ENCODE data around the gene TMEM108.

The TMEM108 gene

DNA sequence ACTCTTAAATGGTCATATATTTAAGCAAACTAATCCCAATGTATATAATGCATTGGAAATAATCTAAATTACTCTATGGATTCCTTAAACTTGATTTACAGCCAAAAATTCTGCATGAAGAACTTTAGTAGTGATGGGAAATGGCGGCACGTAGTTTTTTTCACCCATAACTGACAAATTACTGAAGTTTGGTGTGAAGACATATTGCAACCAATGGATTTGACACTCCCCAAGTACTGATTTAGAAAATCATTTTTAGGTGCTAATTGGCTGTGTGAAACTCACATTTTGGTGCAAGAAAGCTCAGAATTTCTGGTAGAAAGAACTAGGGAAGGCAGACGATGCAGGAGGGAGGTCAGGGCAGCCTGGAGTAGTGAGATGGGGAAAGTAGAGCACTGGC lies 19.3 kb upstream of the TMEM108 start:
- Histone ChIP-seq H3K27me3 (ENCODE audit: insufficient read depth, low read length) (no peaks in the 10 kb centered on the region), H3K9me3 (ENCODE audit: low read length) (no peaks in the 10 kb centered on the region), H4K20me1 (ENCODE audit: insufficient read depth, low read length) (no peaks in the 10 kb centered on the region), H3K4me2 (ENCODE audit: low read length) (no peak overlapping the region), H3K4me3 (ENCODE audit: low read depth, low read length, poor library complexity, severe bottlenecking) (no peak overlapping the region), H3K9ac (ENCODE audit: low read length) (no peak overlapping the region), H3K36me3 (ENCODE audit: insufficient read depth, low read length) (no peaks in the 10 kb centered on the region), H3K27ac (ENCODE audit: low read depth, low read length, poor library complexity, severe bottlenecking) (no peak overlapping the region), H3K79me2 (ENCODE audit: insufficient read depth, low read length) (no peaks in the 10 kb centered on the region), H2AFZ (ENCODE audit: low read length) (no peak overlapping the region), H3F3A (ENCODE audit: insufficient read depth, low read length) (no peaks in the 10 kb centered on the region), H3K9me2 (ENCODE audit: low read depth, low read length) (no peaks in the 10 kb centered on the region), H3K4me1 (ENCODE audit: insufficient read depth, low read length, severe bottlenecking) (no peaks in the 10 kb centered on the region)
- TF ChIP-seq EZH2 (IDR thresholded peaks at IDR 0.05; ENCODE audit: borderline replicate concordance, low read length): no peak
- TF ChIP-seq, protein P1, sequence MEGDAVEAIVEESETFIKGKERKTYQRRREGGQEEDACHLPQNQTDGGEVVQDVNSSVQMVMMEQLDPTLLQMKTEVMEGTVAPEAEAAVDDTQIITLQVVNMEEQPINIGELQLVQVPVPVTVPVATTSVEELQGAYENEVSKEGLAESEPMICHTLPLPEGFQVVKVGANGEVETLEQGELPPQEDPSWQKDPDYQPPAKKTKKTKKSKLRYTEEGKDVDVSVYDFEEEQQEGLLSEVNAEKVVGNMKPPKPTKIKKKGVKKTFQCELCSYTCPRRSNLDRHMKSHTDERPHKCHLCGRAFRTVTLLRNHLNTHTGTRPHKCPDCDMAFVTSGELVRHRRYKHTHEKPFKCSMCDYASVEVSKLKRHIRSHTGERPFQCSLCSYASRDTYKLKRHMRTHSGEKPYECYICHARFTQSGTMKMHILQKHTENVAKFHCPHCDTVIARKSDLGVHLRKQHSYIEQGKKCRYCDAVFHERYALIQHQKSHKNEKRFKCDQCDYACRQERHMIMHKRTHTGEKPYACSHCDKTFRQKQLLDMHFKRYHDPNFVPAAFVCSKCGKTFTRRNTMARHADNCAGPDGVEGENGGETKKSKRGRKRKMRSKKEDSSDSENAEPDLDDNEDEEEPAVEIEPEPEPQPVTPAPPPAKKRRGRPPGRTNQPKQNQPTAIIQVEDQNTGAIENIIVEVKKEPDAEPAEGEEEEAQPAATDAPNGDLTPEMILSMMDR (IDR thresholded peaks at IDR 0.05; ENCODE audit: low read length): no peak

DNA sequence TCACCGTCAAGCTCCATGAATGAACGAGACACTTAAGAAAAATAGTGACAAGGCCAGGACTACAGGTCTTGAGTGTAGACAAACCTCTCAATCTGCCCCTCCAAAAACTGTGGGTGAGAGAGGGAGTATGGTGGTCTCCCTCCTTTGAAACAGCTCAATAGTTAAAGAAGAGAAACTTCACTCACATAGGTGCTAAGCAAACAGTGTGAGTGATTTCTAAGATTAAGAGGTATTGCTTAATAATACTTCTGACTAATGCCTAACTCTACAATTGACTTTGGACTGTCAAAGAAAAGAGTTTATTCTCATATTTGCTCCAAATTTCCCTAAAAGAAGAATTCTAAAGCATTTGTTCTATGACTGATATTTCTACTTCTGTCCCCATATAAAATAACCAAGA lies 17.0 kb upstream of the TMEM108 start:
- Histone ChIP-seq H3K9ac (ENCODE audit: low read length) (no peak overlapping the region), H3K9me3 (ENCODE audit: low read length) (no peaks in the 10 kb centered on the region), H3K27me3 (ENCODE audit: insufficient read depth, low read length) (no peaks in the 10 kb centered on the region), H3K4me2 (ENCODE audit: low read length) (no peak overlapping the region), H3K79me2 (ENCODE audit: insufficient read depth, low read length) (no peaks in the 10 kb centered on the region), H3K4me1 (ENCODE audit: insufficient read depth, low read length, severe bottlenecking) (no peaks in the 10 kb centered on the region), H2AFZ (ENCODE audit: low read length) (no peak overlapping the region), H3F3A (ENCODE audit: insufficient read depth, low read length) (no peaks in the 10 kb centered on the region), H3K4me3 (ENCODE audit: low read depth, low read length, poor library complexity, severe bottlenecking) (no peak overlapping the region), H4K20me1 (ENCODE audit: insufficient read depth, low read length) (no peaks in the 10 kb centered on the region), H3K9me2 (ENCODE audit: low read depth, low read length) (no peaks in the 10 kb centered on the region), H3K27ac (ENCODE audit: low read depth, low read length, poor library complexity, severe bottlenecking) (no peak overlapping the region), H3K36me3 (ENCODE audit: insufficient read depth, low read length) (no peaks in the 10 kb centered on the region)
- TF ChIP-seq EZH2 (IDR thresholded peaks at IDR 0.05; ENCODE audit: borderline replicate concordance, low read length): no peak
- TF ChIP-seq, protein P1 (IDR thresholded peaks at IDR 0.05; ENCODE audit: low read length): no peak

DNA sequence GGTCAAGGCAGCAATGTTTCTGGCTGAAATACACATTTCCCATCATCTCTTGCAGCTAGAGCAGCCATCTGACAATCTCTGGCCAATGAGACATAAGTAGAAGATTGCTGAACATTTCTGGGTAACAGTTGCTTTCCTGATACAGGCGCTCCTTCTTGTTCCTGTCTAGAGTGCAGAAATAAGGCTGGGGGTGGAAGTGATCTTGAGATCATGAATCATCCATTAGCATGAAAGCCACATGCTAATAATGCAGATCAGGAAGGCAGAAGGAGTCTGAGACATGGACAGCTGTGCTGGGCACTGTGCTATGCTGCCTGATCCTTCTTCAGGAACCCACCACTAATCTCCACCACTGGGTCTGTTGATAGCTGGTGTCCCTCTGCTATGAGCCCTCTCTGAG lies 14.8 kb upstream of the TMEM108 start:
- no peaks in the 10 kb centered on the region for H4K20me1 ChIP-seq (ENCODE audit: insufficient read depth, low read length)
- no peaks in the 10 kb centered on the region for H3K4me1 ChIP-seq (ENCODE audit: insufficient read depth, low read length, severe bottlenecking)
- H3K4me3 ChIP-seq (ENCODE audit: low read depth, low read length, poor library complexity, severe bottlenecking): no peak overlapping the region
- no peaks in the 10 kb centered on the region for H3K36me3 ChIP-seq (ENCODE audit: insufficient read depth, low read length)
- H3K9me3 ChIP-seq (ENCODE audit: low read length): no peaks in the 10 kb centered on the region
- no peak overlapping the region for H2AFZ ChIP-seq (ENCODE audit: low read length)
- H3K79me2 ChIP-seq (ENCODE audit: insufficient read depth, low read length): no peaks in the 10 kb centered on the region
- no peaks in the 10 kb centered on the region for H3K9me2 ChIP-seq (ENCODE audit: low read depth, low read length)
- no peak overlapping the region for H3K9ac ChIP-seq (ENCODE audit: low read length)
- H3K4me2 ChIP-seq (ENCODE audit: low read length): no peak overlapping the region
- H3K27me3 ChIP-seq (ENCODE audit: insufficient read depth, low read length): no peaks in the 10 kb centered on the region
- H3F3A ChIP-seq (ENCODE audit: insufficient read depth, low read length): no peaks in the 10 kb centered on the region
- no peak overlapping the region for H3K27ac ChIP-seq (ENCODE audit: low read depth, low read length, poor library complexity, severe bottlenecking)
- no peak for TF ChIP-seq EZH2 (IDR thresholded peaks at IDR 0.05; ENCODE audit: borderline replicate concordance, low read length)
- TF ChIP-seq, protein P1 (IDR thresholded peaks at IDR 0.05; ENCODE audit: low read length): no peak

Measured in OCI-LY1 (cell line).